MCF 10A (cell line): ENCODE data around the gene POU2F2. TPM values are rescaled to one million over a fixed set of nuclear protein-coding genes. Genes with fewer than 3 reads are reported as not detected.

Source experiments
- BruUV-seq: library from RNA; stranded (reverse); fragments of 400-500 nt; replicated peaks from 2 replicates; lab custom pipeline; 2021; lab: Mats Ljungman, UMichigan
- CTCF ChIA-PET: fragments of 300-600 bp; sonication (Branson Sonifier 250); formaldehyde crosslinking; extraction: SDS; loops from one replicate; lab custom pipeline; 2021; ENCODE audit warnings: antibody characterized with exemption, inconsistent platforms; lab: Yijun Ruan, JAX
- POLR2A ChIA-PET: fragments of 300-600, 350-650 bp; sonication (Branson Sonifier 250); formaldehyde crosslinking; extraction: SDS; loops from one replicate; lab custom pipeline; 2020; ENCODE audit warnings: antibody characterized with exemption, inconsistent platforms; lab: Yijun Ruan, JAX
- DNase-seq: peaks from one replicate; pipeline ENCODE4 v3.0.0-alpha.2; 2018; ENCODE audit not compliant: unreplicated experiment
- H3K27ac Mint-ChIP-seq: one replicate; pipeline ENCODE4 v1.8.0; 2022; ENCODE audit warnings: mild to moderate bottlenecking, low read depth, mixed read lengths; ENCODE audit not compliant: unreplicated experiment
- H3K27me3 Mint-ChIP-seq: one replicate; pipeline ENCODE4 v1.8.0; 2022; ENCODE audit warnings: mixed read lengths; ENCODE audit not compliant: insufficient read depth, unreplicated experiment
- H3K36me3 Mint-ChIP-seq: one replicate; pipeline ENCODE4 v1.8.0; 2022; ENCODE audit warnings: mild to moderate bottlenecking, moderate library complexity, mixed read lengths; ENCODE audit not compliant: insufficient read depth, unreplicated experiment
- H3K4me1 Mint-ChIP-seq: one replicate; pipeline ENCODE4 v1.8.0; 2022; ENCODE audit warnings: mixed read lengths; ENCODE audit not compliant: insufficient read depth, unreplicated experiment
- H3K4me3 Mint-ChIP-seq: one replicate; pipeline ENCODE4 v1.8.0; 2022; ENCODE audit warnings: mild to moderate bottlenecking, moderate library complexity, mixed read lengths; ENCODE audit not compliant: unreplicated experiment
- H3K9me3 Mint-ChIP-seq: one replicate; pipeline ENCODE4 v1.8.0; 2022; ENCODE audit warnings: mixed read lengths; ENCODE audit not compliant: unreplicated experiment
- intact Hi-C: fragments of 100-400 bp; cut with micrococcal nuclease; formaldehyde crosslinking; loops from 2 replicates; pipeline ENCODE4 v1.14.1; 2022
- total RNA-seq: library from RNA; stranded (reverse); gene quantifications from 2 replicates; pipeline ENCODE4 v1.2.3, GENCODE V29; 2022
- TF ChIP-seq, protein P1 (sequence below): fragments of 200-600 bp; IDR thresholded peaks from one replicate; pipeline ENCODE4 v1.8.0; 2022; ENCODE audit warnings: antibody characterized with exemption, mild to moderate bottlenecking; ENCODE audit not compliant: unreplicated experiment

The POU2F2 gene
- total RNA-seq, 1 experiment from 2014 or later: 0.70 TPM

DNA sequence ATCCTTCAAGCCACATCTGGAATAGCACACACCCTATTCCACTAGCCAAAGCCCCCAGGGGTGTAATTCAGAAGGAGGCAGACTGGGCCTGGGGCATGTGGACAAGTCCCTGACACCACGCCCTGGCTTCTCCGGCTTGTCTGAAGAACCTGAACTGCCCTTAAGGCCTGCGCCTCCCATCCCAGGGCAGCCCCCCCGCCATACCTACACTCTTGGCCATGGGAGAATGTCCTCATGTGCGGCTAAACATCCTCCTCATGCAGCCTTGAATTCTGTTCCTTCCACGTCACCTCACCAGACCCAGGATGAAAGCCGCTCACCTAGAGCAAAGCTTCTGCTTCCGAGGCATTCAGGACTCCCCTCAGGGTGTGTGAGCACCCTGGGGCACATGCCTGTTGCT lies 24.3 kb upstream of the POU2F2 start:
- TF ChIP-seq, protein P1, sequence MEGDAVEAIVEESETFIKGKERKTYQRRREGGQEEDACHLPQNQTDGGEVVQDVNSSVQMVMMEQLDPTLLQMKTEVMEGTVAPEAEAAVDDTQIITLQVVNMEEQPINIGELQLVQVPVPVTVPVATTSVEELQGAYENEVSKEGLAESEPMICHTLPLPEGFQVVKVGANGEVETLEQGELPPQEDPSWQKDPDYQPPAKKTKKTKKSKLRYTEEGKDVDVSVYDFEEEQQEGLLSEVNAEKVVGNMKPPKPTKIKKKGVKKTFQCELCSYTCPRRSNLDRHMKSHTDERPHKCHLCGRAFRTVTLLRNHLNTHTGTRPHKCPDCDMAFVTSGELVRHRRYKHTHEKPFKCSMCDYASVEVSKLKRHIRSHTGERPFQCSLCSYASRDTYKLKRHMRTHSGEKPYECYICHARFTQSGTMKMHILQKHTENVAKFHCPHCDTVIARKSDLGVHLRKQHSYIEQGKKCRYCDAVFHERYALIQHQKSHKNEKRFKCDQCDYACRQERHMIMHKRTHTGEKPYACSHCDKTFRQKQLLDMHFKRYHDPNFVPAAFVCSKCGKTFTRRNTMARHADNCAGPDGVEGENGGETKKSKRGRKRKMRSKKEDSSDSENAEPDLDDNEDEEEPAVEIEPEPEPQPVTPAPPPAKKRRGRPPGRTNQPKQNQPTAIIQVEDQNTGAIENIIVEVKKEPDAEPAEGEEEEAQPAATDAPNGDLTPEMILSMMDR: no peak
- Mint-ChIP-seq H3K4me1 (no peaks in the 10 kb centered on the region), H3K9me3 (no peaks in the 10 kb centered on the region), H3K27ac (no peak overlapping the region), H3K36me3 (no peaks in the 10 kb centered on the region), H3K4me3 (no peak overlapping the region), H3K27me3 (peaks cover 87% of the 10 kb centered on the region)
- BruUV-seq: no TSS peak
- ChIA-PET POLR2A (interaction anchor here (0.5 kb wide), 1 partner anchor 8 kb away, joined by 3 read pairs; no protein-coding TSS in a partner anchor), CTCF (interaction anchor here (0.7 to 2.4 kb wide), 2 partner anchors 48 to 124 kb away, joined by 4 to 11 read pairs; no protein-coding TSS in a partner anchor)
- intact Hi-C loops: no loop called here
- DNase-seq: no peak

DNA sequence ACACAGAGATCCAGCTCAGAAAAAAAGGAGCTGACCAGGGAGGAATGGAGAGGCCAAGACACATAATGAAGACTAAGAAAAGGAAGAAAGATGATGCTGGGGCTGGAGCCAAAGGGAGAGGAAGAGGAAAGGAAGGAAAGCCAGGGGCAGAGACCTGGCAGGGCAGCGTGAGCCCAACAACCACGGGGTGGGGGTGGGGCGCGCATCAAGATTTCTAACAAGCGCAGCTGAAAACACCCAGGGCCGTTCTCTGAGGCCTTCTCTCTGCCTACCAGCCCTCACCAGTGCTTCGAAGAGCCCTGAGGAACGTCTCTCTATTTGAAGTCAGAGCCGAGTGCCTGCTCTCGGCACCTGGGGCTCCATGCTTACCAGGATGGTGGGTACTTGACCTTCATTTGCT lies 23.6 kb upstream of the POU2F2 start:
- Mint-ChIP-seq H3K4me3 (no peak overlapping the region), H3K4me1 (no peaks in the 10 kb centered on the region), H3K36me3 (no peaks in the 10 kb centered on the region), H3K27ac (no peak overlapping the region), H3K27me3 (peaks cover 79% of the 10 kb centered on the region), H3K9me3 (no peaks in the 10 kb centered on the region)
- DNase-seq: no peak
- intact Hi-C loops: no loop called here
- TF ChIP-seq, protein P1: no peak
- BruUV-seq: no TSS peak
- ChIA-PET POLR2A (no interaction called here), CTCF (interaction anchor here (0.6 to 2.4 kb wide), 4 partner anchors 23 to 1629 kb away, joined by 3 to 11 read pairs (median 5); no protein-coding TSS in a partner anchor)

DNA sequence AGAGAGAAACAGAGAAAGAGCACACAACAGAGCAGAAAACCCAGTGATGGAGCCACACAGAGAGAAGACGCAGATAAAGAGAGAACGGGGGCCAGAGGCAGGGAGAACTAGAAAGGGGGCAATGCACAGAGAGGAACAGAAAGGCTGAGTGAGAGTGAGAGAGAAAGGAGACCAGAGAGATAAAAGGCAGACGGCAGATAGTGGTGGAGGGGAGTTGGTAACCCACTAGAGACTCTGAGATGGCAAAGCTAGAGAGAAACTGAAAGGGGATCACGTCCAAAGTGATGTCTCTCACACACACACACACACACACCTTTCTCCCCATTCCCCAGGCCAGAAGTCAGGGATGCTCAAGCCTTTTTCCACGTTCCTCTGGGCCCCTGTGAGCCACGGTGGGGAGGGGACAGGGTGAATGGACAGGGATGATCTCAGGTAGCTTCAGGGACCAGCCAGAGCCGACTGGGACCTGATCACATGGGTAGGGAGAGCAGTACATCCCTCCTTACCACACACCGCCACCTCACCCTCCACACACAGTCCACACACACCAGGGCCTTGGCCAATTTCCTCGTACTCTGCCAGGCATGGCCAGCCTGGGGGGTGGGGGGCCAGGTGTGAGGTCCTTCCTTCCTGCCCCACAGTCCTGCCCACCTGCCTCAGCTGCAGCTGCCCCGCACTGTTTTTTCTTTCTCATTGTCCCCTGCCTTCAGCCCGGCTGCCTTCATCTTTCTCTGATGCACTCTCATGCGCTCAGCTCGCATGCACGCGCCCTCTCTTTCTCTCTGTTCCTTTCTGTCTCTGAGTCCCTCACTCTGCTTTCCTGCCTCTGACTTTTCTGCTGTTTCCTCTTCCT lies 22.5 kb upstream of the POU2F2 start:
- TF ChIP-seq, protein P1: no peak
- CTCF ChIA-PET: interaction anchor here (1.2 to 2.4 kb wide), 2 partner anchors 30 to 46 kb away, joined by 6 to 11 read pairs; no protein-coding TSS in a partner anchor
- no peaks in the 10 kb centered on the region for H3K36me3 Mint-ChIP-seq
- H3K27ac Mint-ChIP-seq: no peak overlapping the region
- H3K4me1 Mint-ChIP-seq: no peaks in the 10 kb centered on the region
- H3K27me3 Mint-ChIP-seq: peaks cover 71% of the 10 kb centered on the region
- POLR2A ChIA-PET: no interaction called here
- no peak for DNase-seq
- no TSS peak for BruUV-seq
- H3K4me3 Mint-ChIP-seq: no peak overlapping the region
- no peaks in the 10 kb centered on the region for H3K9me3 Mint-ChIP-seq
- intact Hi-C loops: no loop called here

DNA sequence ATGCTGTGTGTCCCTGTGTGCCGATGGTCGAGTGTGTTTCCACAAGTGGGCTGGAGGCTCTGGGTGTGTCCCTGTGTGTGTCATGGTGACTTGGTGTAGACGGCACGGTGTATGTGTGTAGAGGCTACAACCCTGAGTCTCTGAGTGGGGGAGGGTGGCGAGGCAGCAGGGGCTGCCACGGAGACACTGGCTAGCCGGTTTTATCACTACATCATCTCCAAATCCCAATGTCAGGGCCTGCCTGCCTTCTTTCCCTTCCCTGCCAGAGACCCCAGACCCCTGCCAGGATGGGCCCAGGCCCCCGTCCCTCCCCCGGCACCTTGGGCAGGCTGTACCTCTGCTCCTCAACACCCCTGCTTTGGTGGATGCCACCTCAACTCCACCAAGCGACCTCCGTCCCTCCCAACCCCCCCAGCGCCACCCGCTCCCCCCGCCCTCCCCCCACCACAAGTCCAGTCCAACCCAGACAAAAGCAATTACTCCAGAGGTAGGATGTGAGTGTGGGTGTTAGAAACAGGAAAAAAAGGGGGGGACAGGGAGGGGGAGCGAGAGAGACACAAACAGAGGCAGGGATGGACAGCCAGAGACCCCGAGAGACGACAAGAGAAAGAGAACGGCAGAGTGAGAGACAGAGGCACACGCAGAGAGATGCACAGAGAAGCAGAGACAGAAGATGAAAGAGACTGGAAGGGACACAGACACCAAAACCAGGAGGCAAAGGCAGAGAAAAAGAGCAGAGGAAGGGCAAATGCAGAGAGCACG lies 21.6 kb upstream of the POU2F2 start:
- Mint-ChIP-seq H3K9me3 (no peaks in the 10 kb centered on the region), H3K4me1 (peaks cover 6% of the 10 kb centered on the region), H3K27ac (no peak overlapping the region), H3K27me3 (peaks cover 74% of the 10 kb centered on the region), H3K36me3 (no peaks in the 10 kb centered on the region), H3K4me3 (no peak overlapping the region)
- TF ChIP-seq, protein P1: no peak
- BruUV-seq: no TSS peak
- CTCF ChIA-PET: no interaction called here
- POLR2A ChIA-PET: no interaction called here
- intact Hi-C loops: no loop called here
- no peak for DNase-seq
